ENCODE results near the gene DDX27.
"Not testable (repeated sequence)": the region's sequence is repeated elsewhere in the genome, so short reads cannot be mapped to it uniquely, and the experiment has no call there.

The DDX27 gene

DNA sequence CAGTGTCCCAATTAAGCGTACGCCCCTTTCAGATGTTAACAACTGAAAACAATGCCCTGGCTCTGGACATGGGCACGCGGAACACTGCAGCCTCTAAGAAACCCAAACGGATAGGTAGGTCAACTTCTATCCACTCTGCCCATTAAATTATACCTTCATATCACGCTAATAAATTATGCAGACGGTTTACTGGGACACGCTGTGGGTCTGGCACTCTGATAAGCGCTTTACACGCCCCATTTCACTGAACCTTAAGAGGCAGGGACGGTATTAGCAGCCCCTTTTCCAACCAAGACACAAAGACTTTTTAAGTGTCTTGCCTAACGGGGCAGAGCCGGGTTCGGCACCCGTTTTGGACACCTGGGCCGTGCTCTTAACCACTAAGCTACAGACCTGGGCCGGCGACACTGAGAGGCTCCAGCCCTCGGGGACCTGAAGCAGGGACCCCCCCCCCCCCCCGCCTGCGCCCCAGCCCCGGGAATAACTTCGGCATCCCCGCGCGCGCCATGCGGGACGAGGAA, 31.8 kb upstream of the DDX27 start:
- peak overlapping the region; percentile 77 to 95 for H3K27ac Mint-ChIP-seq
- H3K9me3 Mint-ChIP-seq, result no peaks in the 10 kb centered on the region
- DNase-seq (peak; percentile 35 to 38), ATAC-seq (peak; percentile 36)
- peaks cover 39% of the 10 kb centered on the region for H3K4me1 Mint-ChIP-seq
- H3K27me3 Mint-ChIP-seq, result no peaks in the 10 kb centered on the region
- peak overlapping the region; percentile 84 to 87 for H3K4me3 Mint-ChIP-seq

DNA sequence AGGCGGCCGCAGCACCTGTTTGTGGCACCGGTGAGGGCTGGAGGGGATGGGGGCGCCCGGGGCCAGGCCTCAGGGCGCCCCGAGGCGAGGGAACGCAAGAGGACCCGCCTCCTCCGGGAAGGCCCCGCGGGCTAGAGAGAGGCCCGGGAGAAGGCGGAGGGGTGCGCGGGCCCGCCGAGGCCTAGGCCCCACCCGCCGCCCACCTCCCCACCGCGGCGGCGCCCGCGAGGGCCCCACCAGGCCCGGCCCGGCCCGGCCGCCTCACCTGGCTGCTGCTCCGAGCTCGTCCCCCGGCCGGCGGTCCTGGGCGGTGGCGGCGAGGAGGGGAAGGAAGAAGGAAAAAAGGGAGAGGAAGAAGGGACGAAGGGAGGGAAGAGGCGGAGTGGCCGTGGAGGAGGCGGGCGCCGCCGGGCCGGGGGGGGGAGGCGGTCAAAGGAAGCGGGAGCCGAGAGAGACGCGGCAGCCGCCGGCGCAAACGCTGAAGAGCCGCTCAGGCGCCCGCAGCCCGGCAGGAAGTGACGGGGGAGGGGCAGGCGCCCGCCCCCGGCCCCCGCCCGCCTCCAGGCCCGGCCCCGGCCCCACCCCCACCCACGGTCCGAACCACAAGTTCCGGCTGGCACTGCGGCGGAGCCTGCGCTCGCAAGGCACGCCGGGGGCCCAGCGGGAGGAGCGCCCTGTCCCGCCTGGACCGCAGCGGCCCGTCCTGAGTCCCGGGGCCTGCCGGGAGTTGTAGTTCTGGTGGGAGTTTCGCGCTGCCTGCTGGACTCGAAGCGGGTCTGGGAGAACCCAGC, 31.2 kb upstream of the DDX27 start, which contains the start of gene STAU1:
TSS of gene STAU1 (minus strand) at position 484 of the 791 bp plus-strand sequence. CDS start 22,133 bp downstream, outside the sequence.
- ATAC-seq, result peak; percentile 95
- DNase-seq, result peak; percentile 92 to 95
- Mint-ChIP-seq H3K9me3 (no peaks in the 10 kb centered on the region), H3K27ac (peak within 1 kb of the TSS; percentile 94 to 98), H3K27me3 (no peaks in the 10 kb centered on the region), H3K4me1 (peaks cover 32% of the 10 kb centered on the region), H3K4me3 (peak within 1 kb of the TSS; percentile 84 to 91)

DNA sequence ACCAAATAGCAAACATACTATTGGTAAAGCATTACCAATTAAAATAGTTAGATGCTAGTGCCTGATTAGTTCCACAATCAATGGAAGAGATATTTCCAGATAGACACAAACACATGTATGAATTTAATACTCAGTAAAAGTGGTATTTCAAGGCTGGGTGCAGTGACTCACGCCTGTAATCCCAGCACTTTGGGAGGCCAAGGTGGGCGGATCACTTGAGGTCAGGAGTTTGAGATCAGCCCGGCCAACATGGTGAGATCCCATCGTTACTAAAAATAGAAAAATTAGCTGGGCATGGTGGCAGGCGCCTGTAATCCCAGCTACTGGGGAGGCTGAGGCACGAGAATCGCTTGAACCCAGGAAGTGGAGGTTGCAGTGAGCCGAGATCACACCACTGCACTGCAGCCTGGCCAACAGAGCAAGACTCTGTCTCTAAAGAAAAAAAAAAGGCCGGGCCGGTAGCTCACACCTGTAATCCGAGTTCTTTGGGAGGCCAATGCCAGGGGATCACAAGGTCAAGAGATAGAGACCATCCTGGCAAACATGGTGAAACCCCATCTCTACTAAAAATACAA, 26.2 kb upstream of the DDX27 start:
- ATAC-seq, H3K9me3 Mint-ChIP-seq, H3K4me1 Mint-ChIP-seq, H3K4me3 Mint-ChIP-seq, DNase-seq, H3K27me3 Mint-ChIP-seq: not testable (repeated sequence)
- peak overlapping the region in 1 of 2 donors; percentile 71 for H3K27ac Mint-ChIP-seq

DNA sequence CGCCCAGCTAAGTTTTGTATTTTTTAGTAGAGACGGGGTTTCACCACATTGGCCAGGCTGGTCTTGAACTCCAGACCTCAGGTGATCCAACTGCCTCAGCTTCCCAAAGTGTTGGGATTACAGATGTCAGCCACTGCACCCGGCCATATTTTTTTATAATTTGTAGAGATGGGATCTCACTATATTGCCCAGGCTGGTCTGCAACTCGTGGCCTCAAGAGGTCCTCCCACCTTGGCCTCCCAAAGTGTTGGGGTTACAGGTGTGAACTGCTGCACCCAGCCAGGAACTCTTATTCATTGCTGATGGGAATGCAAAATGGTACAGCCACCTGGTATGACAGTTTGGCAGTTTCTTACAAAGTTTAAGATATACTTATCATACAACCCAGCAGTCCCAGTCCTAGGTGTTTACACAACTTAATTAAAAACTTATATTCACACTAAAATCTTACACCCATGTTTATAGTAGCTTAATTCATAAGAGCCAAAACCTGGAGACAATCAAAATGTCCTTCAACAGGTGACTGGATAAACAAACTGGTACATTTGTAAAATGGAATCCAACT, 19.4 kb upstream of the DDX27 start:
- Mint-ChIP-seq H3K27me3 (no peaks in the 10 kb centered on the region), H3K4me1 (no peaks in the 10 kb centered on the region), H3K4me3 (no peak overlapping the region), H3K9me3 (no peaks in the 10 kb centered on the region), H3K27ac (no peak overlapping the region)
- DNase-seq (no peak), ATAC-seq (no peak)

DNA sequence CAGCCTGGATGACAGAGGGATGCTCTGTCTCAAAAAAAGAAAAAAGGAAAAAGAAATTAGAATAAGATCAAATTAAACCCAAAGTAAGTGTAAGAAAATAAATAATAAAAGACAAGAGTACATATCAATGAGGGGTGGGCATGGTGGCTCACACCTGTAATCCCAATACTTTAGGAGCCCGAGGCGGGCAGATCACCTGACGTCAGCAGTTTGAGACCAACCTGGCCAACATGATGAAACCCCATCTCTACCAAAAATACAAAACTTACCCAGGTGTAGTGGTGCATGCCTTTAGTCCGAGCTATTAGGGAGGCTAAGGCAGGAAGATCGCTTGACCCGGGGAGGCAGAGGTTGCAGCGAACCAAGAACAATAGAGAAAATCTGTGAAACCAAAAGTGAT, 16.2 kb upstream of the DDX27 start:
- Mint-ChIP-seq H3K27me3 (no peaks in the 10 kb centered on the region), H3K9me3 (no peaks in the 10 kb centered on the region), H3K4me1 (no peaks in the 10 kb centered on the region), H3K27ac (no peak overlapping the region), H3K4me3 (no peak overlapping the region)
- no peak for DNase-seq
- ATAC-seq, result no peak

DNA sequence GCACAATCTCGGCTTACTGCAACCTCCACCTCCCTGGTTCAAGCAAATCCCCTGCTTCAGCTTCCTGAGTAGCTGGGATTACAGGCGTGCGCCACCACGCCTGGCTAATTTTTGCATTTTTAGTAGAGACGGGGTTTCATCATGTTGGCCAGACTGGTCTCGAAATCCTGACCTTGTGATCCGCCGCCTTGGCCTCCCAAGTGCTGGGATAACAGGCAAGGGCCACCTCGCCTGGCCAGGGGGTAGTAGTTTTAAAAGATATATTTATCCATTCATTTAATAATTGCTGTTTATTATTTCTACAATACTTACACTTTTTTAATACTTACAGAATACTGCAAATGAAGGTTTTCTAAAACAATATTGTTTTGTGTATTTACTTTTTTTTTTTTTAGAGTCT, 15.5 kb upstream of the DDX27 start:
- H3K4me3 Mint-ChIP-seq, result no peak overlapping the region
- H3K27ac Mint-ChIP-seq, result no peak overlapping the region
- no peaks in the 10 kb centered on the region for H3K27me3 Mint-ChIP-seq
- H3K4me1 Mint-ChIP-seq, result no peaks in the 10 kb centered on the region
- ATAC-seq (no peak), DNase-seq (no peak)
- no peaks in the 10 kb centered on the region for H3K9me3 Mint-ChIP-seq

DNA sequence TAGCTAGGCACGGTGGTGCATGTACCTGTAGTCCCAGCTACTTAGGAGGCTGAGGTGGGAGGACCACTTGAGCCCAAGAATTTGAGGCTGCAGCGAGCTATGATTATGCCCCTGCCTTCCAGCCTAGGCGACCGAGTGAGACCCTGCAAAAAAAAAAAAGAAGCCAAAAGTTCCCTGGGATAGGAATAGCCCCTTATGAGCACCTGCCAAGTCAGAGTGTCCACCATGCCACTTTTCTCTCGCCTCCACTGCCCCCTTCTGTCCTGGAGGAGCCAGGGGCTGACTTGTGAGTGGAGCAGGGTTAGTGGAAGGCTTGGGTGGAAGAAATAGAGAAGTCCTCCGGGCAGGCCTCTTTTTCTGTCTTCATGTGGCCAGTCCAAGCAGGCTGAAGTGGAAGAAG, 12.1 kb upstream of the DDX27 start:
- ATAC-seq, result peak; percentile 66
- DNase-seq, result peak in 1 of 2 donors; percentile 21
- Mint-ChIP-seq H3K27me3 (no peaks in the 10 kb centered on the region), H3K4me3 (no peak overlapping the region), H3K27ac (no peak overlapping the region), H3K9me3 (peaks cover 7 to 8% of the 10 kb centered on the region in 2 donors), H3K4me1 (no peaks in the 10 kb centered on the region)

DNA sequence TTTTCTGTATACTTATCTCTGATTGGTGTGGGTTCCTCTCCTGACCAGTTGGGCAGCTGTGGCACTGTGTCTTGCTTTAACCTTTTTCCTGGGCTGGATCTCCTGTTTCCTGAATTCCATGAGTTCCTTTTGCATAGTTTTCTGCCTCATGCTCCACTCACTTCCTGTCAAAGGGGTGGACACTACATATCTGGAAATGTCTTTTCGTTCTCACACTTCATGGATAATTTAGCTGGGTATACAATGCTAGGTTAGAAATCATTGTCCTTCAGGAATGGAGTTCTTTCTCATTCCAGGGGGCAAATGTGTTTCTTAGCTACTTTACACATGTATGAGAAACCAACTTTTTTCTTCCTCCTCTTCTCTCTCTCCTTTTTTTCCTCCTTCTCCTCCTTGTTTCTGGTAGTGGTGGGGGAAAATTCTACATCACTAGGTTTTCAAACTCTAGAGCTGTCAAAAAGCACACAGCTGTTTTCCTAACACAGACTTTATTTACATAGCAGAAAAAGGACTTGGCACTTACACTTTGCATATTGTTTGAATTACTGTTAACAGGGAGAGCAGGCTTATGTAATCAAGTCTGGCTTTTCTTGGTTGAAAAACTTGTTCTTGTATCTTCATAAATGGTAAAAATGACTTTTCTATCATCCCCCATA, 9.0 kb upstream of the DDX27 start:
- Mint-ChIP-seq H3K4me1 (no peaks in the 10 kb centered on the region), H3K27me3 (no peaks in the 10 kb centered on the region), H3K27ac (no peak overlapping the region), H3K9me3 (peaks cover 7 to 8% of the 10 kb centered on the region in 2 donors), H3K4me3 (no peak overlapping the region)
- DNase-seq (no peak), ATAC-seq (no peak)

DNA sequence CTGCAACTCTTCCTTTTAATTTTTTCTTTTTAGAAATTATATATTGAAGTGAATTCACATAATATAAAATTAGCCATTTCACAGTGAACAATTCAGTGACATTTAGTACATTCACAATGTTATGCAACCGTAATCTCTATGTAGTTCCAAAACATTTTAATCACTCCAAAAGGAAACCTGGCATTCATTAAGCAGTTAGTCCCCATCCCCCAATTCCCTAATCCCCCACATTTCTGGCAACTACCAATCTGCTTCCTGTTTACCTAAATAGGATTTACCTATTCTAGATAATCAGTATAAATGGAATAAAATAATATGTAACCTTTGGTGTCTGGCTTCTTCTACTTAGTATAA, 8.5 kb upstream of the DDX27 start:
- DNase-seq (no peak), ATAC-seq (no peak)
- no peak overlapping the region for H3K4me3 Mint-ChIP-seq

DNA sequence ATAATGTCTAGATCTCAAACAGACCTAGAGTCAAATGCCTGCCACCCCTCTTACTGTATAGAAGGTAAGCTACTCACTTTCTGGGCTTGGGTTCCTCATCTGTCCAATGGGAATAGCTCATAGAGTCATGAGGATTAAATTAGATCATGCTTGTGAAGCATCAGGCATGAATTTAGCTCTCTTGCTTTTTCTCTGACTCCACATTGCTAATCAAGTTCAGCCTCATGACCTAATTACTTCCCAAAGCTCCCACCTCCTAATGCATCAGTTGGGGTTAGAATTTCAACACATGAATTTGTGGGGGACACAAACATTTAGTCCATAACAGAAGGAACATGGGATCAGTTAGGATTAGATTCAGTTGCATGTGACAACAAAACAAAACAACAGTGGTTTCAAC, 4.6 kb upstream of the DDX27 start:
- Mint-ChIP-seq H3K4me3 (no peak overlapping the region), H3K4me1 (peaks cover 11% of the 10 kb centered on the region), H3K9me3 (peaks cover 7 to 8% of the 10 kb centered on the region in 2 donors), H3K27ac (no peak overlapping the region), H3K27me3 (no peaks in the 10 kb centered on the region)
- DNase-seq (no peak), ATAC-seq (no peak)

More for the DNA sequence above, 8.5 kb upstream of the DDX27 start:
- Mint-ChIP-seq H3K9me3 (peaks cover 7 to 8% of the 10 kb centered on the region in 2 donors), H3K27ac (no peak overlapping the region), H3K4me1 (no peaks in the 10 kb centered on the region), H3K27me3 (no peaks in the 10 kb centered on the region)

DNA sequence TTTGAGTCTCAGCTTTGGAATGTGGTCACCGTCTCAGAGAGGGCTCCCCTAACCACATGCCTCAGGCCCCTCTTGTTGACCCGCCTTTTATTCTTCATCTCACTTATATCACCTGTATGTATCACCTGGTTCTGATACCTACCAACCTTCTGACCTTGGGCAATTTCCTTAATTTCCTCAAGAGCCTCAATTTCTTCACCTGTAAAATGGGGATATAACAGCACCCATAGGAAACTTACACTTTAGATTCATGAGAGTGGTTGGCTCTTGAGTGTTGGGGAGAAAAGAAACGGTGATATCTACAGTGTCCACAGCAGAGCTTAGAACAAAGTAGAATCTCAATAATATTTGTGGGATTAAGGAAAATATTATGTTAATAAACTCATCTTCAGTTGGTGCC, 4.0 kb upstream of the DDX27 start:
- no peak overlapping the region for H3K27ac Mint-ChIP-seq
- H3K9me3 Mint-ChIP-seq, result peaks cover 3 to 5% of the 10 kb centered on the region in 2 donors
- H3K4me1 Mint-ChIP-seq, result peaks cover 15% of the 10 kb centered on the region
- no peak for ATAC-seq
- H3K4me3 Mint-ChIP-seq, result no peak overlapping the region
- no peak for DNase-seq
- no peaks in the 10 kb centered on the region for H3K27me3 Mint-ChIP-seq

DNA sequence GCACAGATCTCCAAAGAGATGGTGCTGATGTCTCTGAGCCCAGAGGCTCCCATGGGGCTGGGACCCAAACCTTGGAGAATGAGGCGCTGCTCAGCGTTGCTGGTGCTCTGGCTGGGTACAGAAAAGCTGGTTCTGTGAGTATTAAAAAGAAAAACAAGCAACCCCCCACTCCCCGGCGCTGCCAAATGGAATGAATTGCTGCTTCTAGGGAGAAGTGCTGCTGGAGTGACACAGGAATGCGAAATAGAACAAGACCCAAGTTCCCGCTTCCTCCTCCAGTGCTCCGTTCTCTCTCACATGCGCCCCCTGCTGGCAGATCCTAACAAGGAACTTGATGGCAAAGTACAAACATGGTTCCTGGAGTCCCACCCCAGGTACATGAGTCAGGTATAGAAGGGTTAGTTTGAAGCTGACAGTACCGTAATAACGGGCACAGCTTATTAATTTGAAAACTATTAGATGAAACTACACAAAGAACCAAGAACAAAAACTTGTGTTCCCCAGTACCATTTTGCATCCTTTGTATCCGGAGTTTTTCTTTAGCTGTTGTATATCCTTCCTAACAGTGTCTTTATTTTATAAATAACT, 2.1 kb upstream of the DDX27 start:
- peak overlapping the region in 1 of 2 donors; percentile 31 for H3K27ac Mint-ChIP-seq
- no peaks in the 10 kb centered on the region for H3K9me3 Mint-ChIP-seq
- DNase-seq, result peak; percentile 87 to 89
- peak overlapping the region; percentile 62 to 64 for H3K4me3 Mint-ChIP-seq
- H3K4me1 Mint-ChIP-seq, result peaks cover 24% of the 10 kb centered on the region
- peak; percentile 69 for ATAC-seq
- H3K27me3 Mint-ChIP-seq, result no peaks in the 10 kb centered on the region

DNA sequence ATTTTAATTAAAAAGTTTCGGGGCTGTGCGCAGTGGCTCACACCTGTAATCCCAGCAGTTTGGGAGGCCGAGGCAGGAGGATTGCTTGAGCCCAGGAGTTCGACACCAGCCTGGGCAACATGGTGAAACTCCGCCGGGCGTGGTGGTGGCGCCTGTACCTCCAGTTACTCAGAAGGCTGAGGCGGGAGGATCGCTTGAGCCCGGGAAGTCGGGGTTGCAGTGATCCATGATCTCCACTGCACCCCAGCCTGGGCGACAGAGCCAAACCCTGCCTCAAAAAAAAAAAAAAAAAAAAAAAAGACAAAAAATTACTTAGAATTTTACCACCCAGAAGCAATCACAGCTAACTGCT, 501 bp upstream of the DDX27 start:
- peak overlapping the region; percentile 64 to 99 for H3K27ac Mint-ChIP-seq
- peaks cover 28% of the 10 kb centered on the region for H3K4me1 Mint-ChIP-seq
- not testable (repeated sequence) for H3K9me3 Mint-ChIP-seq, ATAC-seq, H3K27me3 Mint-ChIP-seq
- H3K4me3 Mint-ChIP-seq, result peak overlapping the region; percentile 77 to 98
- DNase-seq, result peak in 1 of 2 donors; percentile 5

DNA sequence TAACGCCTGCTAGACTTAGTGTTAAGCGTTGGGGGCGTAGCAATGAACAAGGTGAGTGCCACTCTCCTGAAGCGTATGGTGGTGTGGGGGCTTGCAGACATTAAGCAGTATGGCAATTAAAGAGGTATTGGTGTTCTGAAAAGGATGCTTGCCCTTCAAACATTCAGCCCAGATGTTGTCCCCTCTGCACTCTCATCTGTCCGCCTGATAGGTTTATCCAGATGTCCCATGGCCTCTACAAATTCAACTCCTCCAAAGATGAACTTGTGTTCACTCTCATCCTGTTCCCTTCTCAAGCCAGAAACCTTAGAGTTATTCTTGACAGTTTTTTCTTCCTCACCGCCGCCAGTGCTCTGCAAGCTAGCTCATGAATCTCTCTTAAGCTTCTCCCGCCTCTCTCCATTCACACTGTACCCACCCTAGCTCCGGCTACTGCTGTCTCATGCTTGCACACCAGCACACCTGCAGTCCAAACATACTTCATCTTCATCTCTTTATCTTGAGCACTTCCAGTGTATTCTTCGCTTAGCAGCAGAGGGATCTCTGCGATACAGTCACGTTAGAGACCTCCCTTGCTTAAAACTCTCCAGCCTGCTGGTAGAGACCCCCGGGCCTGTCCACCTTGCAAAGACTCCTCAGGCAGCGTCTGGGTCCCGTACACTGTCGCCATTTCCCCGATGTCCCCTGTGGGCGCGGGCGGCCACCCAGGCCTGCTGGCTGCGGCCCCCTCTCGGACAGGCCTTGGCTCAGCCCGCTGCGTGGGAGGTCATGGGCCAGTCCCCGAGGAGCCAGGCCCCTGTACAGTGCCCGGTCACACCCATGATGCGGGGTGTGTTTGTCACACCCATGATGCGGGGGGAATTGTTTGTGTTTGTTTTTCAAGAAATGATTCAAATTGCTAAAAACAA, 962 bp downstream of the DDX27 start:
- no peaks in the 10 kb centered on the region for H3K9me3 Mint-ChIP-seq
- ATAC-seq (no peak), DNase-seq (no peak)
- H3K27me3 Mint-ChIP-seq, result no peaks in the 10 kb centered on the region
- peak overlapping the region; percentile 95 to 99 for H3K27ac Mint-ChIP-seq
- H3K4me3 Mint-ChIP-seq, result peak overlapping the region; percentile 77 to 98
- peaks cover 28% of the 10 kb centered on the region for H3K4me1 Mint-ChIP-seq
